Measurements from ENCODE around the gene BTG1. TPM values are rescaled to one million over a fixed set of nuclear protein-coding genes. Genes with fewer than 3 reads are reported as not detected.
A peak's percentile ranks its signal among the peaks of the same experiment; 100 is the strongest.

The BTG1 gene
- total and polyA plus RNA-seq, 4 donors = 13.7 to 107 (median 28.9) TPM

GRCh38 chr12:92143258-92143657 is 2.4 kb downstream of the BTG1 start:
- H3K4me1 ChIP-seq (ENCODE audit: control insufficient read depth in 4 of 4, insufficient read depth in 4 of 4, low read length in 3 of 4) = peaks cover 3 to 46% (median 7%) of the 10 kb centered on the region in 4 donors
- 4% methylated on average over 1 of the region's 1 CpG for WGBS
- no peak for DNase-seq (ENCODE audit: low spot score)
- peak overlapping the region; percentile 89 to 96 (median 94) for H3K4me3 ChIP-seq (ENCODE audit: low read depth in 1 of 3, low read length in 3 of 3)
- H3K9me3 ChIP-seq (ENCODE audit: control insufficient read depth in 4 of 4, low read length in 3 of 4) = no peaks in the 10 kb centered on the region
- peak overlapping the region; percentile 96 for H3K9ac ChIP-seq (ENCODE audit: low read depth in 1 of 2, low read length in 2 of 2)
- no peaks in the 10 kb centered on the region for H3K27me3 ChIP-seq (ENCODE audit: control insufficient read depth in 4 of 4, insufficient read depth in 4 of 4, low read length in 3 of 4)
- TF ChIP-seq HNF4A (conservative IDR thresholded peaks at IDR 0.05) = no peak
- no peak for TF ChIP-seq ATF3 (IDR thresholded peaks at IDR 0.05)
- TF ChIP-seq YY1 (IDR thresholded peaks at IDR 0.05) = no peak
- TF ChIP-seq REST (IDR thresholded peaks at IDR 0.05) = no peak
- TF ChIP-seq CTCF (IDR thresholded peaks at IDR 0.05; ENCODE audit: low read depth, low read length, missing input control) = no peak
- no peak for TF ChIP-seq RAD21 (IDR thresholded peaks at IDR 0.05)
- no peak for TF ChIP-seq FOXA2 (IDR thresholded peaks at IDR 0.05)
- TF ChIP-seq HNF4G (IDR thresholded peaks at IDR 0.05) = no peak
- TF ChIP-seq EGR1 (IDR thresholded peaks at IDR 0.05; ENCODE audit: low read depth in 2 of 2) = no peak
- TF ChIP-seq ZBTB33 (IDR thresholded peaks at IDR 0.05) = no peak
- peaks cover 0 to 19% (median 0%) of the 10 kb centered on the region in 4 donors for H3K36me3 ChIP-seq (ENCODE audit: control insufficient read depth in 4 of 4, insufficient read depth in 3 of 4, low read depth in 1 of 4, low read length in 3 of 4)
- H3K27ac ChIP-seq (ENCODE audit: low read depth in 1 of 2, low read length in 2 of 2) = peak overlapping the region; percentile 99 to 100

GRCh38 chr12:92142251-92142926 is 3.3 kb downstream of the BTG1 start:
- H3K9ac ChIP-seq (ENCODE audit: low read depth in 1 of 2, low read length in 2 of 2) = peak overlapping the region; percentile 96
- no peak for DNase-seq (ENCODE audit: low spot score)
- H3K4me1 ChIP-seq (ENCODE audit: control insufficient read depth in 4 of 4, insufficient read depth in 4 of 4, low read length in 3 of 4) = peaks cover 3 to 55% (median 12%) of the 10 kb centered on the region in 4 donors
- H3K9me3 ChIP-seq (ENCODE audit: control insufficient read depth in 4 of 4, low read length in 3 of 4) = no peaks in the 10 kb centered on the region
- peak overlapping the region; percentile 89 to 96 (median 94) for H3K4me3 ChIP-seq (ENCODE audit: low read depth in 1 of 3, low read length in 3 of 3)
- peaks cover 0 to 19% (median 0%) of the 10 kb centered on the region in 4 donors for H3K36me3 ChIP-seq (ENCODE audit: control insufficient read depth in 4 of 4, insufficient read depth in 3 of 4, low read depth in 1 of 4, low read length in 3 of 4)
- WGBS = 15% methylated on average over 5 of the region's 5 CpGs
- no peak for TF ChIP-seq CTCF (IDR thresholded peaks at IDR 0.05; ENCODE audit: low read depth, low read length, missing input control)
- TF ChIP-seq ATF3 (IDR thresholded peaks at IDR 0.05) = no peak
- no peak for TF ChIP-seq YY1 (IDR thresholded peaks at IDR 0.05)
- no peak for TF ChIP-seq TAF1 (conservative IDR thresholded peaks at IDR 0.05)
- no peak for TF ChIP-seq JUND (IDR thresholded peaks at IDR 0.05)
- no peak for TF ChIP-seq ZBTB33 (IDR thresholded peaks at IDR 0.05)
- TF ChIP-seq HNF4G (IDR thresholded peaks at IDR 0.05) = no peak
- H3K27ac ChIP-seq (ENCODE audit: low read depth in 1 of 2, low read length in 2 of 2) = peak overlapping the region; percentile 59 to 100
- H3K27me3 ChIP-seq (ENCODE audit: control insufficient read depth in 4 of 4, insufficient read depth in 4 of 4, low read length in 3 of 4) = no peaks in the 10 kb centered on the region

Data from liver (tissue), 9 donors.